CD4-positive, alpha-beta T cell treated with Interleukin-6 at 100 ng/mL for 8 hours (primary cell): ENCODE data around the gene ZWILCH.
"Not testable (repeated sequence)": the region's sequence is repeated elsewhere in the genome, so short reads cannot be mapped to it uniquely, and the experiment has no call there.

Experiments used
- DNase-seq: peaks from one replicate; pipeline ENCODE4 v3.0.0-alpha.2; 2020; ENCODE audit warnings: mixed read lengths, low spot score

Gene ZWILCH

DNA sequence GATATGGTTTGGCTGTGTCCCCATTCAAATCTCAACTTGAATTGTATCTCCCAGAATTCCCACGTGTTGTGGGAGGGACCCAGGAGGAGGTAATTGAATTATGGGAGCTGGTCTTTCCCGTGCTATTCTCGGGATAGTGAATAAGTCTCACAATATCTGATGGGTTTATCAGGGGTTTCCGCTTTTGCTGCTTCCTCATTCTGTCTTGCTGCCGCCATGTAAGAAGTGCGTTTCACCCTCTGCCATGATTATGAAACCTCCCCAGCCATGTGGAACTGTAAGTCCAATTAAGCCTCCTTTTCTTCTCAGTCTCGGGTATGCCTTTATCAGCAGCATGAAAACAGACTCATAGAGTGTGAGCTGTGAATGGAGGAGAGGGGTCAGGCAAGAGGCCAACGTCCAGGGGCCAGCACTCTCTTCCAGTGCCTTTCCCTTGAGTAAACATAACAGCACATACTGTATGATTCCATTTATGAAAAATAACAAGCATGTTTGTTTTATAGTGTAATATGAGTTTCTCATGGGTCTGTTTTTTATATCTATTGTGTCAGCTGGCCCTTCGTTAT lies 76.9 kb downstream of the ZWILCH start:
- no peak for DNase-seq

- DNase-seq = no peak
Measured at GRCh38 chr15:66586155-66586976, 81.2 kb downstream of the ZWILCH start.

DNA sequence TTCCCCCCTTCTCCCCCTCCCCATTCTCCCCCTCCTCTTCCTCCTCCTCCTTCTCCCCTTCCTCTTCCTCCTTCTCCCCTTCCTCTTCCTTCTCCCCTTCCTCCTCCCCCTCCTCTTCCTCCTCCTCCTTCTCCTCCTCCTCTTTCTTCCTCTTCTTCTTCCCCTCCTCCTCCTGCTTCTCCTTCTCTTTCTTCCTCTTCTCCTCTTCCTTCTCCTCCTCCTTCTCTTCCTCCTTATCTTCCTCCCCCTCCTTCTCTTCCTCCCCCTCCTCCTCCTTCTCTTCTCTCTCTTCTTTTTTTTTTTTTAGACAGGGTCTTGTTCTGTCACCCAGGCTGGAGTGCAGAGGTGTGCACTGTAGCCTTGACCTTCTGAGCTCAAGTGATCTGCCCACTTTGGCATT lies 81.9 kb downstream of the ZWILCH start:
- no peak for DNase-seq

GRCh38 chr15:66587749-66588148 lies 82.6 kb downstream of the ZWILCH start:
- DNase-seq = no peak

DNA sequence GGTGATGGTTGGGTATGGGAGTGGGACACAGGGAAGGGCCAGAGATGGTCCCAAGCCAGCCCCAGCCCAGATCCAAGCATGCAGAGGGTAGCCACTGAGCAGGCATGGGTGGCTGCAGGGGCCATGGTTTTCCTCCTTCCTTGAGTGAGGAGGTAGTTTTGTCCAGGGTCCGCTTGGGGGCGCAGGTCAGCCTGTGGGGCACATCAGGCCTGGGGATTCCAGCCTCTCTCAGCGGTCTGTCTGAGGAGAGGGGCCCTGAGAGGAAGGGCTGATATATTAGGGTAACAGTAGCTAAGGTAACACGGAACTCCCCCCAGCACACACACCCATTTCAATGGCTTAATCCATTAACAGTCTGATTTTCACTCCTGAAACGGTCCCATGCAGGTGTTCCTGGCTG lies 83.4 kb downstream of the ZWILCH start:
- DNase-seq = no peak

DNA sequence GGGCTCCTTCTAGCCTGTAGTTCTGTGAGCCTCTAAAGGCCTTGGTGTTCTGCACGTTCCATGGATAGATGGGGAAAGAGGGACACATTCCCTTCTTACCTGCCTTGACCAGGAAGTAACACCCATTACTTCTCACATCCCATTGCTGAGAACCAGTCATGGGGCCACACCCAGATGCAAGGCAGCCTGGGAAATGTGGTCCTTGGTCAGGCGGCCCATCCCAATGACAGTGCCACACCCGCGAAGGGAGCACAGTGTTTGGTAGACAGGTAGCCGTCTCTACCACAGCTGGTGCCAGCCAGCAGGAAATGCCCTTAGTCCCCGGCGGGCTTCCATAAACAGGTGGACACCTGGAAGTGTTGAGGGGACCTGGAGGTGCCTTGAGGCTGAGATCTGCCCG lies 83.8 kb downstream of the ZWILCH start:
- DNase-seq = no peak

- not testable (repeated sequence) for DNase-seq
Measured at GRCh38 chr15:66589429-66589828, 84.3 kb downstream of the ZWILCH start.

DNA sequence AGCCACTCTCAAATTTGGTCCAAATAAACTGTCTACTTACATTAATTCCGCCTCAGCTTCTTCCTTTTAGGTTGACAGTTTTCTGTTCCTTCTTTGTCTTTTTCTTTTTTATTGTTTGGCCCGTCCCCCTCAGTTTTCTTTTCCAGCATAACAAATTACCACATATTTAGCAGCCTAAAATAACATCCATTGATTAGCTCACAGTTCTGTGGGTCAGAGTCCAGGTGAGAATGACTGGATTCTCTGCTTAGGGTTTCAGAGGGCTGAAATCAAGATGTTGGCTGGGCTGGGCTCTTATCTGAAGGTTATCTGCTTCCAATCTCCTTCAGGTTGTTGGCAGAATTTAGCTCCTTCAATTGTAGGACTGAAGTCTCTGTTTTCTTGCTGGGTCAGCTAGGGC lies 85.3 kb downstream of the ZWILCH start:
- no peak for DNase-seq

GRCh38 chr15:66591322-66591862 lies 86.3 kb downstream of the ZWILCH start:
- no peak for DNase-seq

- no peak for DNase-seq
Measured at GRCh38 chr15:66592505-66593218, 87.5 kb downstream of the ZWILCH start.

- DNase-seq = no peak
Measured at GRCh38 chr15:66593219-66593780, 88.2 kb downstream of the ZWILCH start.

GRCh38 chr15:66594344-66594743 lies 89.2 kb downstream of the ZWILCH start:
- DNase-seq = no peak

- DNase-seq = no peak
Measured at GRCh38 chr15:66594836-66595235, 89.7 kb downstream of the ZWILCH start.

DNA sequence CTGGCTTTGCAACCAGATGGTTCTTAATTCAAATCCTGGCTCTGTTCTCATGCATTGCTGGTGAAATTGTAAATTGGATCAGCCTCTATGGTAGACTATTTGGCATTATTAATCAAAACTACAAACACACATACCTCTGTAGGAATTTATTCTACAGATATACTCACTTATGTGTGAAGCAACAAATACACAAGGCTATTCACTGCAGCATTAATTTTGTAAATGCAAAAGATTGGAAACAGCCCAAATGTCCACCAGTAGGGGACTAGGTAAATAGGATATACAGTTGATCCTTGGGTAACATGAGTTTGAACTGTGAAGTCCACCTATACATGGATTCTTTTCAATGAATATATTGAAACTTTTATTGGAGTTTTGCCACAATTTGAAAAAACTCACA lies 90.2 kb downstream of the ZWILCH start:
- DNase-seq = no peak

DNA sequence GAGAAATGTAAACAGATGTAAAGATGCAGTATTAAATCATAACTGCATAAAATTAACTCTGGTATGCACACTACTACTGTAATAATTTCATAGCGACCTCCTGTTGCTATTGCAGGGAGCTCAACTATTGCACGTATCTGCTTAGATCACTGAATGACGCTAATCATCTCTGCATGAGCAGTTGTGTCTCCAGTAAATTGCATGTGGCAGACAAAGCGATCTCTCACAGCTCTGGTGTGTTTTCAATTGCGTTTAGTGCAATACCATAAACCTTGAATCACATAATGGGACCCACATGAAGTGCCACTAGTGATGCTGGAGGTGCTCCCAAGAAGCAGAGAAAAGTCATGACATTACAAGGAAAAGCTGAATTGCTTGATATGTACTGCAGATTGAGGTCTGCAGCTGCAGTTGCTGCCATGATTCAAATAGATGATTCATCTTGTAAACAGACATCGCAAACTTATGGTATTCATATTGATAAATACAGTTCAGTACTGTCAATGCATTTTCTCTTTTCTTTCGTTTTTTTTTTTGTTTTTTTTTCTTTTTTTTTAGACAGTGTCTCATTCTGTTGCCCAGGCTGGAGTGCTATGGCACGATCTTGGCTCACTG lies 90.9 kb downstream of the ZWILCH start:
- DNase-seq = no peak

- DNase-seq = no peak
Measured at GRCh38 chr15:66598095-66598815, 93.1 kb downstream of the ZWILCH start.
